Endothelial cell of umbilical vein (primary cell): ENCODE measurements around the gene RIMKLB. TPM values are rescaled to one million over a fixed set of nuclear protein-coding genes. Genes with fewer than 3 reads are reported as not detected.

Source experiments
- BruUV-seq: library from RNA; stranded (reverse); fragments of 400-500 nt; replicated peaks from 2 replicates; lab custom pipeline; 2021; lab: Mats Ljungman, UMichigan
- CTCF ChIA-PET: fragments of 300-600, 350-600 bp; sonication (Branson Sonifier 250); formaldehyde crosslinking; loops from one replicate; lab custom pipeline; 2021; ENCODE audit warnings: antibody characterized with exemption, inconsistent platforms; lab: Charles Lee
- POLR2A ChIA-PET: fragments of 300-600, 350-600 bp; sonication (Branson Sonifier 250); formaldehyde crosslinking; loops from one replicate; lab custom pipeline; 2021; ENCODE audit warnings: antibody characterized with exemption, inconsistent platforms; lab: Charles Lee
- DNase-seq: peaks from one replicate; pipeline ENCODE4 v3.0.0-alpha.2; 2011; ENCODE audit warnings: low read depth, low spot score
- FAIRE-seq: peaks from 2 replicates; lab custom pipeline; 2011; peaks lifted over from hg19 to GRCh38; lab: Jason Lieb, UNC
- H2AFZ ChIP-seq: 2 replicates; pipeline ENCODE4 v1.6.0; 2012; ENCODE audit warnings: low read depth, low read length, control low read depth, inconsistent platforms
- H3K27ac ChIP-seq: 2 replicates; pipeline ENCODE4 v1.5.1; 2011; ENCODE audit warnings: low read depth, mild to moderate bottlenecking, control low read depth, low read length, moderate library complexity; ENCODE audit not compliant: insufficient read depth
- H3K27me3 ChIP-seq, 2 experiments: 2 replicates each; pipeline versions ENCODE4 v1.6.0 to v1.6.1; 2011; ENCODE audit warnings: low read length in 2 of 2, mixed read lengths in 1 of 2; ENCODE audit not compliant: control insufficient read depth in 2 of 2, insufficient read depth in 2 of 2
- H3K36me3 ChIP-seq, 2 experiments: 2 replicates in 1 of 2; 3 replicates in 1 of 2; pipeline ENCODE4 v1.5.1; 2011; ENCODE audit warnings: low read length in 2 of 2, mild to moderate bottlenecking in 1 of 2, moderate library complexity in 1 of 2; ENCODE audit not compliant: control insufficient read depth in 2 of 2, insufficient read depth in 2 of 2; ENCODE audit errors: extremely low read depth in 1 of 2
- H3K4me1 ChIP-seq: 3 replicates; pipeline ENCODE4 v1.5.1; 2011; ENCODE audit warnings: mild to moderate bottlenecking, low read length; ENCODE audit not compliant: control insufficient read depth, insufficient read depth; ENCODE audit errors: extremely low read depth
- H3K4me2 ChIP-seq: 2 replicates; pipeline ENCODE4 v1.6.1; 2011; ENCODE audit warnings: low read length, control low read depth, mixed read lengths; ENCODE audit not compliant: insufficient read depth
- H3K4me3 ChIP-seq, 3 experiments: fragments of 200-600 bp in 1 of 3; sonication (generic), shearing (Covaris generic) in 1 of 3; replicated peaks in 1 of 3; 2 replicates each; pipeline ENCODE4 v1.5.1; 2011 to 2016; ENCODE audit warnings: control low read depth in 3 of 3, low read length in 3 of 3, mild to moderate bottlenecking in 2 of 3, inconsistent platforms in 1 of 3, low read depth in 1 of 3, moderate library complexity in 1 of 3; ENCODE audit not compliant: insufficient read depth in 1 of 3
- H3K79me2 ChIP-seq: 2 replicates; pipeline ENCODE4 v1.6.0; 2012; ENCODE audit warnings: low read length, inconsistent platforms; ENCODE audit not compliant: control insufficient read depth, insufficient read depth
- H3K9ac ChIP-seq: replicated peaks from 2 replicates; pipeline ENCODE3; 2011; ENCODE audit warnings: low read length, control low read depth; ENCODE audit not compliant: insufficient read depth; ENCODE audit errors: extremely low read depth
- H3K9me1 ChIP-seq: replicated peaks from 3 replicates; pipeline ENCODE4 v1.6.0; 2011; ENCODE audit warnings: mild to moderate bottlenecking, low read length; ENCODE audit not compliant: control insufficient read depth, insufficient read depth; ENCODE audit errors: extremely low read depth
- H3K9me3 ChIP-seq: replicated peaks from 2 replicates; pipeline ENCODE4 v1.5.1; 2012; ENCODE audit warnings: low read length, inconsistent platforms; ENCODE audit not compliant: control insufficient read depth, insufficient read depth
- H4K20me1 ChIP-seq: replicated peaks from 2 replicates; pipeline ENCODE3; 2011; ENCODE audit warnings: mild to moderate bottlenecking, low read length; ENCODE audit not compliant: control insufficient read depth, insufficient read depth; ENCODE audit errors: extremely low read depth
- EZH2 ChIP-seq: IDR thresholded peaks from 2 replicates; pipeline ENCODE4 v1.6.1; 2012; ENCODE audit warnings: borderline replicate concordance, low read depth, mild to moderate bottlenecking, moderate library complexity, low read length, inconsistent platforms; ENCODE audit not compliant: severe bottlenecking
- FOS ChIP-seq: IDR thresholded peaks from 2 replicates; pipeline ENCODE4 v1.6.1; 2011; ENCODE audit warnings: mild to moderate bottlenecking, low read length, moderate library complexity, borderline replicate concordance; ENCODE audit not compliant: insufficient read depth
- GATA2 ChIP-seq: IDR thresholded peaks from 2 replicates; pipeline ENCODE4 v1.7.0; 2011; ENCODE audit warnings: low read depth, mild to moderate bottlenecking, moderate library complexity, mixed read lengths, low read length; ENCODE audit not compliant: insufficient read length, insufficient read depth
- JUN ChIP-seq: IDR thresholded peaks from 2 replicates; pipeline ENCODE4 v1.6.1; 2011; ENCODE audit warnings: borderline replicate concordance, low read depth; ENCODE audit not compliant: insufficient read length, insufficient read depth
- MYC ChIP-seq: IDR thresholded peaks from one replicate; pipeline ENCODE4 v1.6.1; 2011; ENCODE audit warnings: mild to moderate bottlenecking, low read depth, low read length
- POLR2A ChIP-seq: IDR thresholded peaks from 2 replicates; pipeline ENCODE4 v1.6.1; 2012; ENCODE audit warnings: low read depth, mild to moderate bottlenecking, control low read depth, low read length
- POLR2AphosphoS5 ChIP-seq: IDR thresholded peaks from 2 replicates; pipeline ENCODE4 v1.6.1; 2012; ENCODE audit warnings: low read depth, mild to moderate bottlenecking, control low read depth, low read length, moderate library complexity; ENCODE audit not compliant: insufficient read depth
- dilution Hi-C: fragments of 300-500 bp; cut with MboI; formaldehyde crosslinking; loops from one replicate; pipeline ENCODE4 v1.15.0; 2019; ENCODE audit warnings: low sequenced_read_pairs; ENCODE audit not compliant: extremely low pct_ligation_motif_present
- intact Hi-C: fragments of 100-400 bp; cut with micrococcal nuclease; formaldehyde crosslinking; loops from one replicate; pipeline ENCODE4 v1.10.0; 2022
- polyA plus RNA-seq, 4 experiments: library from polyadenylated mRNA; depleted of rRNA in 3 of 4; stranded (reverse) in 3 of 4; unstranded in 1 of 4; fragments of >200 nt; gene quantifications; 2 replicates each; pipeline versions ENCODE4 v1.2.1 to v1.2.3, GENCODE V29; 2011 to 2012; ENCODE audit warnings: missing spikeins in 1 of 4
- total RNA-seq: library from RNA; stranded (reverse); gene quantifications from 2 replicates; pipeline ENCODE4 v1.2.3, GENCODE V29; 2021
- TF ChIP-seq, protein P1 (sequence below), 2 donors: IDR thresholded peaks; 1 replicate in 1 of 2; 2 replicates in 1 of 2; pipeline ENCODE4 v1.5.1; 2011; ENCODE audit warnings: low read length in 2 of 2, mild to moderate bottlenecking in 2 of 2, moderate library complexity in 2 of 2, control low read depth in 1 of 2, inconsistent platforms in 1 of 2, low read depth in 1 of 2; ENCODE audit not compliant: insufficient read depth in 1 of 2; ENCODE audit errors: extremely low read depth in 1 of 2
- TF ChIP-seq, protein P2 (sequence below): IDR thresholded peaks from 2 replicates; pipeline ENCODE4 v1.6.1; 2011; ENCODE audit not compliant: insufficient read depth, insufficient read length

The RIMKLB gene
- total and polyA plus RNA-seq, 2 donors (not counting 3 experiments of a cell fraction or from before 2014, with no cell fraction given), result 35.5 to 64.3 TPM

DNA sequence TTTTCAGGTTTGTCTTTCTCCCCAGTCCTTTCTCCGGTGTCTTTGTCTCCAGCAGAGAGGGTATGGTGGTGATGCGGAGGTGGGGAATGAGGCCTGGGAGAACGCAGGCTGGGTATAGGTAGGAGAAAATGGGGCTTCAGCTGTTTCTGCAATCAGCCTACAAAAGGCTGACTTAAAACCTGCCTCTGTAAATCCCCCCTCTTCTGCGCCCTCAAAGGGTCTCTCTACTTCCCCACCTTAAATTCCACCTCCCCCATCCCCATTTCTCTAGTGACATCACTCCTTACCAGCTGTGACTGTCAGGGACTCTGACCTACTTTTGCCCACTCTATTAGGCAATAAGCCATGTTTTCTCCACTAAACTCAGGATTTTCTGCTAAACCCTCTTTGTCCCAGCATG lies 8.1 kb upstream of the RIMKLB start:
- dilution Hi-C loops, result no loop called here
- H2AFZ ChIP-seq, result no peak overlapping the region
- peaks cover 37% of the 10 kb centered on the region for H3K4me1 ChIP-seq
- no peaks in the 10 kb centered on the region for H3K79me2 ChIP-seq
- CTCF ChIA-PET, result no interaction called here
- no peak overlapping the region for H3K4me3 ChIP-seq
- intact Hi-C loops, result loop anchor here (10.0 kb wide), 1 partner anchor 445 kb away; no protein-coding TSS in a partner anchor
- TF ChIP-seq, protein P1, sequence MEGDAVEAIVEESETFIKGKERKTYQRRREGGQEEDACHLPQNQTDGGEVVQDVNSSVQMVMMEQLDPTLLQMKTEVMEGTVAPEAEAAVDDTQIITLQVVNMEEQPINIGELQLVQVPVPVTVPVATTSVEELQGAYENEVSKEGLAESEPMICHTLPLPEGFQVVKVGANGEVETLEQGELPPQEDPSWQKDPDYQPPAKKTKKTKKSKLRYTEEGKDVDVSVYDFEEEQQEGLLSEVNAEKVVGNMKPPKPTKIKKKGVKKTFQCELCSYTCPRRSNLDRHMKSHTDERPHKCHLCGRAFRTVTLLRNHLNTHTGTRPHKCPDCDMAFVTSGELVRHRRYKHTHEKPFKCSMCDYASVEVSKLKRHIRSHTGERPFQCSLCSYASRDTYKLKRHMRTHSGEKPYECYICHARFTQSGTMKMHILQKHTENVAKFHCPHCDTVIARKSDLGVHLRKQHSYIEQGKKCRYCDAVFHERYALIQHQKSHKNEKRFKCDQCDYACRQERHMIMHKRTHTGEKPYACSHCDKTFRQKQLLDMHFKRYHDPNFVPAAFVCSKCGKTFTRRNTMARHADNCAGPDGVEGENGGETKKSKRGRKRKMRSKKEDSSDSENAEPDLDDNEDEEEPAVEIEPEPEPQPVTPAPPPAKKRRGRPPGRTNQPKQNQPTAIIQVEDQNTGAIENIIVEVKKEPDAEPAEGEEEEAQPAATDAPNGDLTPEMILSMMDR (IDR thresholded peaks at IDR 0.05; ENCODE audit: extremely low read depth in 1 of 2, insufficient read depth in 1 of 2, low read depth in 1 of 2, low read length in 2 of 2), result no peak
- TF ChIP-seq, protein P2, sequence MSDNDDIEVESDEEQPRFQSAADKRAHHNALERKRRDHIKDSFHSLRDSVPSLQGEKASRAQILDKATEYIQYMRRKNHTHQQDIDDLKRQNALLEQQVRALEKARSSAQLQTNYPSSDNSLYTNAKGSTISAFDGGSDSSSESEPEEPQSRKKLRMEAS, result no peak
- TF ChIP-seq GATA2, result no peak
- TF ChIP-seq FOS, result no peak
- H4K20me1 ChIP-seq, result no peaks in the 10 kb centered on the region
- no peak overlapping the region for H3K27ac ChIP-seq
- no peaks in the 10 kb centered on the region for H3K36me3 ChIP-seq
- BruUV-seq, result no TSS peak
- no peak overlapping the region for H3K4me2 ChIP-seq
- no peak for DNase-seq
- FAIRE-seq, result no peak
- POLR2A ChIA-PET, result no interaction called here
- no peaks in the 10 kb centered on the region for H3K27me3 ChIP-seq
- no peaks in the 10 kb centered on the region for H3K9me3 ChIP-seq
- no peak overlapping the region for H3K9ac ChIP-seq
- H3K9me1 ChIP-seq, result no peaks in the 10 kb centered on the region

DNA sequence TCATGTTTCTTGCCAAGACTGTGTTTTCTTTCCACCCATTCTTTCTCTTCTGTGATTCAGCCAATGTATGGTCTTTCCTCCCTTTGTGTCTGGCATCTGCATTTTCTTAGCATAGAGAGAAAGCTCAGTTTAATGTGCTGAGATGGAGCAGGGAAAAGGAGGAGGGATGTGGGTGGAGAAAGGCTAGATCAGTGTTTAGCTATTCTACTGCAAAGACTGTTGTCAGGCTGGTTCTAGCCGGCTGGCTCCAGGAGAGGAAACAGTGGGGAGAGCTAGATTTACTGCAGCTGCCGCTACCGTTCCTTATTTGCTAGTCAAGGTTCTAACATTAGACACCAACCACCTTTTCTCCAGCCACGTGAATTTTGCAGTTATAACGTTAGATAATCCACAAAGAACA lies 5.2 kb upstream of the RIMKLB start:
- Histone ChIP-seq H3K79me2 (no peaks in the 10 kb centered on the region), H3K4me2 (peak overlapping the region; percentile 27), H4K20me1 (no peaks in the 10 kb centered on the region), H3K4me1 (peaks cover 34% of the 10 kb centered on the region), H3K27ac (peak overlapping the region; percentile 44), H2AFZ (peak overlapping the region; percentile 25), H3K9ac (peak overlapping the region; percentile 55), H3K4me3 (no peak overlapping the region), H3K27me3 (no peaks in the 10 kb centered on the region), H3K9me1 (no peaks in the 10 kb centered on the region), H3K9me3 (no peaks in the 10 kb centered on the region), H3K36me3 (no peaks in the 10 kb centered on the region)
- ChIA-PET POLR2A (interaction anchor here (1.0 kb wide), 1 partner anchor 35 kb away, joined by 4 read pairs; no protein-coding TSS in a partner anchor), CTCF (interaction anchor here (0.7 to 1.4 kb wide), 8 partner anchors 11 to 198 kb away, joined by 3 to 8 read pairs (median 4); partner anchors contain the start of gene A2ML1)
- dilution Hi-C loops (no loop called here), intact Hi-C loops (loop anchor here (10.0 kb wide), 1 partner anchor 448 kb away; no protein-coding TSS in a partner anchor)
- peak; percentile 97 for DNase-seq
- TF ChIP-seq POLR2A (peak; percentile 56), FOS (peak; percentile 18), GATA2 (no peak), JUN (no peak), EZH2 (no peak), MYC (no peak), POLR2AphosphoS5 (peak; percentile 49)
- TF ChIP-seq, protein P2, result no peak
- TF ChIP-seq, protein P1 (IDR thresholded peaks at IDR 0.05; ENCODE audit: extremely low read depth in 1 of 2, insufficient read depth in 1 of 2, low read depth in 1 of 2, low read length in 2 of 2), result no peak
- no TSS peak for BruUV-seq
- FAIRE-seq, result peak; percentile 77
